ENCODE data around the gene PNPLA3.

DNA sequence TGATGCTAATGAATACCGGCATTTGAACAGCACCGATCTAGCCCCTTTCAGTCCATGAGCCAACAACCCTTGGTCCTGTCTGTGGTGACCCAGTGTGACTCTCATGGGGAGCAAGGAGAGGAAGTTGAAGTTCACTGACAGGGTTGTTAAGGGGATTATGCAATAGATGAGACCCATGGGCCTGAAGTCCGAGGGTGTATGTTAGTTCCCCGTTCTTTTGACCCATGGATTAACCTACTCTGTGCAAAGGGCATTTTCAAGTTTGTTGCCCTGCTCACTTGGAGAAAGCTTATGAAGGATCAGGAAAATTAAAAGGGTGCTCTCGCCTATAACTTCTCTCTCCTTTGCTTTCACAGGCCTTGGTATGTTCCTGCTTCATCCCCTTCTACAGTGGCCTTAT, 4.9 kb downstream of the PNPLA3 start:
- TF ChIP-seq, protein P1, sequence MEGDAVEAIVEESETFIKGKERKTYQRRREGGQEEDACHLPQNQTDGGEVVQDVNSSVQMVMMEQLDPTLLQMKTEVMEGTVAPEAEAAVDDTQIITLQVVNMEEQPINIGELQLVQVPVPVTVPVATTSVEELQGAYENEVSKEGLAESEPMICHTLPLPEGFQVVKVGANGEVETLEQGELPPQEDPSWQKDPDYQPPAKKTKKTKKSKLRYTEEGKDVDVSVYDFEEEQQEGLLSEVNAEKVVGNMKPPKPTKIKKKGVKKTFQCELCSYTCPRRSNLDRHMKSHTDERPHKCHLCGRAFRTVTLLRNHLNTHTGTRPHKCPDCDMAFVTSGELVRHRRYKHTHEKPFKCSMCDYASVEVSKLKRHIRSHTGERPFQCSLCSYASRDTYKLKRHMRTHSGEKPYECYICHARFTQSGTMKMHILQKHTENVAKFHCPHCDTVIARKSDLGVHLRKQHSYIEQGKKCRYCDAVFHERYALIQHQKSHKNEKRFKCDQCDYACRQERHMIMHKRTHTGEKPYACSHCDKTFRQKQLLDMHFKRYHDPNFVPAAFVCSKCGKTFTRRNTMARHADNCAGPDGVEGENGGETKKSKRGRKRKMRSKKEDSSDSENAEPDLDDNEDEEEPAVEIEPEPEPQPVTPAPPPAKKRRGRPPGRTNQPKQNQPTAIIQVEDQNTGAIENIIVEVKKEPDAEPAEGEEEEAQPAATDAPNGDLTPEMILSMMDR (IDR thresholded peaks at IDR 0.05): no peak
- no peak for TF ChIP-seq POLR2A (IDR thresholded peaks at IDR 0.05)

Data from heart left ventricle (tissue), 13 donors.